ENCODE results near the gene NUDT12.
A peak's percentile ranks its signal among the peaks of the same experiment; 100 is the strongest.

The NUDT12 gene

GRCh38 chr5:103562453-103563157 lies at the start of gene NUDT12:
Gene NUDT12, minus strand, starts transcription at chr5:103562789. Its CDS starts 2,541 bp downstream, at chr5:103560248.
- ChIA-PET POLR2A (interaction anchor here (0.7 kb wide), 1 partner anchor 157 kb away, joined by 5 read pairs; no protein-coding TSS in a partner anchor), CTCF (interaction anchor here (1.2 to 2.5 kb wide), 2 partner anchors 14 to 348 kb away, joined by 3 to 7 read pairs; no protein-coding TSS in a partner anchor)
- TF ChIP-seq CTCF (IDR thresholded peaks at IDR 0.05; ENCODE audit: control extremely low read depth, extremely low read depth, low read depth, missing control alignments), result no peak
- peak; percentile 72 for DNase-seq (ENCODE audit: extremely low spot score)

GRCh38 chr5:103607346-103607745 lies 44.8 kb upstream of the NUDT12 start:
- ChIA-PET POLR2A (no interaction called here), CTCF (interaction anchor here (2.2 kb wide), 1 partner anchor 10 kb away, joined by 8 read pairs; no protein-coding TSS in a partner anchor)
- no peak for TF ChIP-seq CTCF (IDR thresholded peaks at IDR 0.05; ENCODE audit: control extremely low read depth, extremely low read depth, low read depth, missing control alignments)
- DNase-seq (ENCODE audit: extremely low spot score), result no peak

GRCh38 chr5:103605277-103605676 lies 42.7 kb upstream of the NUDT12 start:
- no peak for TF ChIP-seq CTCF (IDR thresholded peaks at IDR 0.05; ENCODE audit: control extremely low read depth, extremely low read depth, low read depth, missing control alignments)
- no peak for DNase-seq (ENCODE audit: extremely low spot score)
- ChIA-PET POLR2A (no interaction called here), CTCF (interaction anchor here (2.2 kb wide), 1 partner anchor 8 kb away, joined by 8 read pairs; no protein-coding TSS in a partner anchor)

GRCh38 chr5:103602438-103602837 lies 39.8 kb upstream of the NUDT12 start:
- ChIA-PET POLR2A (no interaction called here), CTCF (no interaction called here)
- DNase-seq (ENCODE audit: extremely low spot score), result no peak
- no peak for TF ChIP-seq CTCF (IDR thresholded peaks at IDR 0.05; ENCODE audit: control extremely low read depth, extremely low read depth, low read depth, missing control alignments)

GRCh38 chr5:103601314-103601713 lies 38.7 kb upstream of the NUDT12 start:
- TF ChIP-seq CTCF (IDR thresholded peaks at IDR 0.05; ENCODE audit: control extremely low read depth, extremely low read depth, low read depth, missing control alignments), result no peak
- ChIA-PET POLR2A (no interaction called here), CTCF (no interaction called here)
- DNase-seq (ENCODE audit: extremely low spot score), result no peak

GRCh38 chr5:103600086-103600485 lies 37.5 kb upstream of the NUDT12 start:
- POLR2A ChIA-PET, result no interaction called here
- TF ChIP-seq CTCF (IDR thresholded peaks at IDR 0.05; ENCODE audit: control extremely low read depth, extremely low read depth, low read depth, missing control alignments), result no peak
- CTCF ChIA-PET, result no interaction called here
- no peak for DNase-seq (ENCODE audit: extremely low spot score)
